Fibroblast of mammary gland (primary cell): Measurements from ENCODE around the gene IGFALS.

Source experiments
- DNase-seq: peaks from one replicate; pipeline ENCODE4 v3.0.0-alpha.2; 2010; ENCODE audit warnings: low read depth
- H3K4me3 ChIP-seq: 2 replicates; pipeline ENCODE4 v1.5.1; 2011; ENCODE audit warnings: low read depth, mild to moderate bottlenecking, low read length, moderate library complexity; ENCODE audit not compliant: control insufficient read depth
- TF ChIP-seq, protein P1 (sequence below): conservative IDR thresholded peaks from 2 replicates; pipeline ENCODE4 v1.5.1; 2011; ENCODE audit warnings: low read depth, low read length, inconsistent platforms; ENCODE audit not compliant: control insufficient read depth, insufficient read depth

Gene IGFALS

DNA sequence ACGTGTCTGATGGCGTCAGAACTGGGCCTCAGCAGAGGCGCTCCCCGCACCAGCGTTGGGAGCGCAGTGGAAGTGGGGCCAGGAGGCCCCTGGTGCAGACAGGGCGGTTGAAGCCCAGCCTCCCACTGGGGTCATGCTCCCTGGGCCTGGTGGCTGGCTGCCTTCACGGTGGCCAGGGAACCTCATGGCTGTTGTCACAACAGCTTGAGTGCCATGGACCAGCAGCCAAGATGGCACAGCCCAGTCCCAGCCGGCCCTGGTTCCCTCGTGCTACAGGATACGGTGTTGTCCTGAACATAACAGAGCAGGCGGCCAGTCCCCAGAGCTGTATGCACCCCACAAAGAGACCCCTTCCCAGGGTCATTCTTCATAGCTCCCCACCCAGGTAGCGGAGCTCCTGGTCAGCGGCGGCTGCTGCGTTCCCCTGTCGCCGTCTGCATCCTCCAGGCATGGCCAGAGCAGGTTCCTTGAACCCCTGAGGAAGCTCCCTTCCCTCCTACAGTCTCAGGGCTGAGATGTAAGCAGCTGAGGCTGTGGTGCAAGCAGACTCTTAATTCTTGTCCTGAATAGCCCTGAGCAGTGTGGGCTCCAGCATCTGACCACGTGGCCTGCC is 51.8 kb downstream of the IGFALS start:
- TF ChIP-seq, protein P1, sequence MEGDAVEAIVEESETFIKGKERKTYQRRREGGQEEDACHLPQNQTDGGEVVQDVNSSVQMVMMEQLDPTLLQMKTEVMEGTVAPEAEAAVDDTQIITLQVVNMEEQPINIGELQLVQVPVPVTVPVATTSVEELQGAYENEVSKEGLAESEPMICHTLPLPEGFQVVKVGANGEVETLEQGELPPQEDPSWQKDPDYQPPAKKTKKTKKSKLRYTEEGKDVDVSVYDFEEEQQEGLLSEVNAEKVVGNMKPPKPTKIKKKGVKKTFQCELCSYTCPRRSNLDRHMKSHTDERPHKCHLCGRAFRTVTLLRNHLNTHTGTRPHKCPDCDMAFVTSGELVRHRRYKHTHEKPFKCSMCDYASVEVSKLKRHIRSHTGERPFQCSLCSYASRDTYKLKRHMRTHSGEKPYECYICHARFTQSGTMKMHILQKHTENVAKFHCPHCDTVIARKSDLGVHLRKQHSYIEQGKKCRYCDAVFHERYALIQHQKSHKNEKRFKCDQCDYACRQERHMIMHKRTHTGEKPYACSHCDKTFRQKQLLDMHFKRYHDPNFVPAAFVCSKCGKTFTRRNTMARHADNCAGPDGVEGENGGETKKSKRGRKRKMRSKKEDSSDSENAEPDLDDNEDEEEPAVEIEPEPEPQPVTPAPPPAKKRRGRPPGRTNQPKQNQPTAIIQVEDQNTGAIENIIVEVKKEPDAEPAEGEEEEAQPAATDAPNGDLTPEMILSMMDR, result no peak
- no peak for DNase-seq
- H3K4me3 ChIP-seq, result no peak overlapping the region

DNA sequence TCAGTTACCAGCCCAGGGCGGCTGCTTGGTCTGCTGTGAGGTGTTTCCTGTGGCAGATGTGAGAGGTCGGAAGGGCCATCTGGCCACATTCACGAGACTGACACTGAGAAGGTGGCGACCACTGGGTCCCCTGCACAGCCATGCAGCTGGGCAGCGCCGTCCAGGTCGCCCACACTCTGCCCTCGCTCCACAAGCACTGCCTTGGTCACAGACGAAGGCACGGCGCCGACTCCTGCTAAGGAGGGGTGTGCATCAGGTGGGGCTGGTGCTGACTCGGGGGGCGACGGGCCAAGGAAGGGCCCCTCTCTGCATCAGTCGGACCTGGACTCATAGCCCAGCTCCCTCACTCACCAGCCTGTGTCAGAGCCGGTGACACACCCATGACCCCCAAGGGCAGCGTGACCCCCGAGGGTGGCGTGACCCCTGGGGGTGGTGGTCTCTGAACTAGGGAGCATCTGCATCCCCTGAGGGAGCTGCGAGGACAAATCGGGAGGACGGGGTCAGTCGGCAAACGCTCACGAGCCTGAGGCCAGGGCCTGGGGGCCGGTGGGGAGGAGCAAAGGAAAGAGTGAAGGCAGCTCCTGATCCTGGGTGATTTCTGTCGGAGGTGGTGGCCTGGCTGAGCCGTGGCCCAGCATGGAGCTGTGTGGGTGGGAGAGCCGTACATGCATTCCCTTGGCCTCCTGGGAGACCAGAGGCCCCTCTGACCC is 52.6 kb downstream of the IGFALS start:
- TF ChIP-seq, protein P1, result no peak
- no peak for DNase-seq
- H3K4me3 ChIP-seq, result no peak overlapping the region
